ENCODE measurements around the gene BMPER.

BMPER gene

GRCh38 chr7:33876596-33877274 is 28.6 kb upstream of the BMPER start:
- Histone ChIP-seq H3K36me3 (ENCODE audit: control insufficient read depth, insufficient read depth, low read length, severe bottlenecking) (no peaks in the 10 kb centered on the region), H3K27me3 (replicated peaks; ENCODE audit: control insufficient read depth, insufficient read depth, low read length) (no peaks in the 10 kb centered on the region), H3K9me3 (ENCODE audit: control insufficient read depth, low read length) (no peaks in the 10 kb centered on the region), H3K4me1 (ENCODE audit: control insufficient read depth, insufficient read depth, low read length) (peaks cover 58% of the 10 kb centered on the region), H3K9ac (ENCODE audit: low read length) (peak overlapping the region; percentile 77), H3K4me3 (ENCODE audit: low read length) (peak overlapping the region; percentile 42)
- no peak for DNase-seq (ENCODE audit: low read depth)

GRCh38 chr7:33880787-33881186 is 24.6 kb upstream of the BMPER start:
- Histone ChIP-seq H3K4me3 (ENCODE audit: low read length) (no peak overlapping the region), H3K27me3 (replicated peaks; ENCODE audit: control insufficient read depth, insufficient read depth, low read length) (no peaks in the 10 kb centered on the region), H3K4me1 (ENCODE audit: control insufficient read depth, insufficient read depth, low read length) (peaks cover 48% of the 10 kb centered on the region), H3K9ac (ENCODE audit: low read length) (no peak overlapping the region), H3K9me3 (ENCODE audit: control insufficient read depth, low read length) (no peaks in the 10 kb centered on the region), H3K36me3 (ENCODE audit: control insufficient read depth, insufficient read depth, low read length, severe bottlenecking) (no peaks in the 10 kb centered on the region)
- no peak for DNase-seq (ENCODE audit: low read depth)

GRCh38 chr7:33881316-33881715 is 24.0 kb upstream of the BMPER start:
- Histone ChIP-seq H3K9ac (ENCODE audit: low read length) (peak overlapping the region; percentile 57), H3K36me3 (ENCODE audit: control insufficient read depth, insufficient read depth, low read length, severe bottlenecking) (no peaks in the 10 kb centered on the region), H3K27me3 (replicated peaks; ENCODE audit: control insufficient read depth, insufficient read depth, low read length) (no peaks in the 10 kb centered on the region), H3K4me1 (ENCODE audit: control insufficient read depth, insufficient read depth, low read length) (peaks cover 42% of the 10 kb centered on the region), H3K4me3 (ENCODE audit: low read length) (peak overlapping the region; percentile 22), H3K9me3 (ENCODE audit: control insufficient read depth, low read length) (no peaks in the 10 kb centered on the region)
- DNase-seq (ENCODE audit: low read depth): no peak

GRCh38 chr7:33882040-33882837 is 23.1 kb upstream of the BMPER start:
- Histone ChIP-seq H3K27me3 (replicated peaks; ENCODE audit: control insufficient read depth, insufficient read depth, low read length) (no peaks in the 10 kb centered on the region), H3K36me3 (ENCODE audit: control insufficient read depth, insufficient read depth, low read length, severe bottlenecking) (no peaks in the 10 kb centered on the region), H3K9ac (ENCODE audit: low read length) (peak overlapping the region; percentile 61), H3K9me3 (ENCODE audit: control insufficient read depth, low read length) (no peaks in the 10 kb centered on the region), H3K4me1 (ENCODE audit: control insufficient read depth, insufficient read depth, low read length) (peaks cover 33% of the 10 kb centered on the region), H3K4me3 (ENCODE audit: low read length) (no peak overlapping the region)
- no peak for DNase-seq (ENCODE audit: low read depth)

GRCh38 chr7:33882950-33883670 is 22.2 kb upstream of the BMPER start:
- Histone ChIP-seq H3K4me1 (ENCODE audit: control insufficient read depth, insufficient read depth, low read length) (peaks cover 29% of the 10 kb centered on the region), H3K27me3 (replicated peaks; ENCODE audit: control insufficient read depth, insufficient read depth, low read length) (no peaks in the 10 kb centered on the region), H3K9me3 (ENCODE audit: control insufficient read depth, low read length) (no peaks in the 10 kb centered on the region), H3K9ac (ENCODE audit: low read length) (peak overlapping the region; percentile 61), H3K36me3 (ENCODE audit: control insufficient read depth, insufficient read depth, low read length, severe bottlenecking) (no peaks in the 10 kb centered on the region), H3K4me3 (ENCODE audit: low read length) (no peak overlapping the region)
- no peak for DNase-seq (ENCODE audit: low read depth)

- no peaks in the 10 kb centered on the region for H3K9me3 ChIP-seq (ENCODE audit: control insufficient read depth, low read length)
- peaks cover 29% of the 10 kb centered on the region for H3K4me1 ChIP-seq (ENCODE audit: control insufficient read depth, insufficient read depth, low read length)
- no peaks in the 10 kb centered on the region for H3K36me3 ChIP-seq (ENCODE audit: control insufficient read depth, insufficient read depth, low read length, severe bottlenecking)
- no peak for DNase-seq (ENCODE audit: low read depth)
- H3K4me3 ChIP-seq (ENCODE audit: low read length): no peak overlapping the region
- no peaks in the 10 kb centered on the region for H3K27me3 ChIP-seq (replicated peaks; ENCODE audit: control insufficient read depth, insufficient read depth, low read length)
- H3K9ac ChIP-seq (ENCODE audit: low read length): no peak overlapping the region
Measured at GRCh38 chr7:33883671-33883965, 21.7 kb upstream of the BMPER start.

- H3K4me3 ChIP-seq (ENCODE audit: low read length): no peak overlapping the region
- no peaks in the 10 kb centered on the region for H3K27me3 ChIP-seq (replicated peaks; ENCODE audit: control insufficient read depth, insufficient read depth, low read length)
- no peaks in the 10 kb centered on the region for H3K36me3 ChIP-seq (ENCODE audit: control insufficient read depth, insufficient read depth, low read length, severe bottlenecking)
- peaks cover 29% of the 10 kb centered on the region for H3K4me1 ChIP-seq (ENCODE audit: control insufficient read depth, insufficient read depth, low read length)
- H3K9ac ChIP-seq (ENCODE audit: low read length): no peak overlapping the region
- no peaks in the 10 kb centered on the region for H3K9me3 ChIP-seq (ENCODE audit: control insufficient read depth, low read length)
- DNase-seq (ENCODE audit: low read depth): peak; percentile 32
Measured at GRCh38 chr7:33885290-33886148, 19.8 kb upstream of the BMPER start.

GRCh38 chr7:33886149-33886623 is 19.2 kb upstream of the BMPER start:
- H3K27me3 ChIP-seq (replicated peaks; ENCODE audit: control insufficient read depth, insufficient read depth, low read length): no peaks in the 10 kb centered on the region
- DNase-seq (ENCODE audit: low read depth): no peak
- no peak overlapping the region for H3K4me3 ChIP-seq (ENCODE audit: low read length)
- H3K9me3 ChIP-seq (ENCODE audit: control insufficient read depth, low read length): no peaks in the 10 kb centered on the region
- no peaks in the 10 kb centered on the region for H3K36me3 ChIP-seq (ENCODE audit: control insufficient read depth, insufficient read depth, low read length, severe bottlenecking)
- H3K4me1 ChIP-seq (ENCODE audit: control insufficient read depth, insufficient read depth, low read length): peaks cover 25% of the 10 kb centered on the region
- H3K9ac ChIP-seq (ENCODE audit: low read length): no peak overlapping the region

GRCh38 chr7:33887266-33887975 is 17.9 kb upstream of the BMPER start:
- Histone ChIP-seq H3K4me3 (ENCODE audit: low read length) (no peak overlapping the region), H3K4me1 (ENCODE audit: control insufficient read depth, insufficient read depth, low read length) (peaks cover 12% of the 10 kb centered on the region), H3K27me3 (replicated peaks; ENCODE audit: control insufficient read depth, insufficient read depth, low read length) (no peaks in the 10 kb centered on the region), H3K36me3 (ENCODE audit: control insufficient read depth, insufficient read depth, low read length, severe bottlenecking) (no peaks in the 10 kb centered on the region), H3K9me3 (ENCODE audit: control insufficient read depth, low read length) (no peaks in the 10 kb centered on the region), H3K9ac (ENCODE audit: low read length) (no peak overlapping the region)
- no peak for DNase-seq (ENCODE audit: low read depth)

GRCh38 chr7:33888166-33888565 is 17.2 kb upstream of the BMPER start:
- Histone ChIP-seq H3K4me1 (ENCODE audit: control insufficient read depth, insufficient read depth, low read length) (peaks cover 5% of the 10 kb centered on the region), H3K9me3 (ENCODE audit: control insufficient read depth, low read length) (no peaks in the 10 kb centered on the region), H3K36me3 (ENCODE audit: control insufficient read depth, insufficient read depth, low read length, severe bottlenecking) (no peaks in the 10 kb centered on the region), H3K9ac (ENCODE audit: low read length) (no peak overlapping the region), H3K27me3 (replicated peaks; ENCODE audit: control insufficient read depth, insufficient read depth, low read length) (no peaks in the 10 kb centered on the region), H3K4me3 (ENCODE audit: low read length) (no peak overlapping the region)
- no peak for DNase-seq (ENCODE audit: low read depth)

Data from adipocyte (in vitro differentiated cells).